ENCODE data around the gene GPT2.

- TF ChIP-seq CTCF (conservative IDR thresholded peaks at IDR 0.05 in 1 of 2, IDR thresholded peaks at IDR 0.05 in 1 of 2; ENCODE audit: extremely low read depth in 1 of 2, insufficient read depth in 1 of 2, low read depth in 1 of 2, low read length in 2 of 2) (no peak), EZH2 (IDR thresholded peaks at IDR 0.05; ENCODE audit: borderline replicate concordance, low read length) (no peak)
Observed at GRCh38 chr16:46973996-46974324, 89.8 kb downstream of the GPT2 start.

All from mammary epithelial cell (primary cell).